PC-9 (cell line): ENCODE measurements around the gene CPSF4.

ENCODE experiments used
- CTCF ChIP-seq: fragments of 200-600 bp; sonication (generic); conservative IDR thresholded peaks from 2 replicates; pipeline ENCODE4 v1.6.1; 2017; ENCODE audit warnings: mixed run types, antibody characterized with exemption, mild to moderate bottlenecking, moderate library complexity
- EZH2 ChIP-seq: fragments of 200-600 bp; sonication (generic); IDR thresholded peaks from 2 replicates; pipeline ENCODE4 v1.8.0; 2017; ENCODE audit warnings: antibody characterized with exemption, low read depth

- TF ChIP-seq EZH2 (no peak), CTCF (no peak)
Observed at GRCh38 chr7:99497766-99498545, 59.2 kb downstream of the CPSF4 start.
